Choroid plexus epithelial cell (primary cell): Measurements from ENCODE around the gene RDH13.

Experiments used
- DNase-seq: peaks from one replicate; pipeline ENCODE4 v3.0.0-alpha.2; 2010; ENCODE audit warnings: low read depth
- H3K4me3 ChIP-seq: 2 replicates; pipeline ENCODE4 v1.5.1; 2011; ENCODE audit warnings: low read depth, mild to moderate bottlenecking, control low read depth, low read length, moderate library complexity
- CTCF ChIP-seq: conservative IDR thresholded peaks from 2 replicates; pipeline ENCODE4 v1.5.1; 2011; ENCODE audit warnings: low read depth, mild to moderate bottlenecking, control low read depth, inconsistent platforms, low read length, moderate library complexity

Gene RDH13

GRCh38 chr19:55050749-55051532 lies 12.0 kb downstream of the RDH13 start:
- no peak overlapping the region for H3K4me3 ChIP-seq
- no peak for DNase-seq
- no peak for TF ChIP-seq CTCF

- no peak for TF ChIP-seq CTCF
- DNase-seq, result no peak
- no peak overlapping the region for H3K4me3 ChIP-seq
Measured at GRCh38 chr19:55048446-55048845, 14.5 kb downstream of the RDH13 start.

GRCh38 chr19:55047951-55048350 lies 15.0 kb downstream of the RDH13 start:
- no peak for TF ChIP-seq CTCF
- no peak for DNase-seq
- no peak overlapping the region for H3K4me3 ChIP-seq

GRCh38 chr19:55046975-55047622 lies 15.8 kb downstream of the RDH13 start:
- TF ChIP-seq CTCF, result no peak
- DNase-seq, result no peak

GRCh38 chr19:55044771-55045716 lies 17.9 kb downstream of the RDH13 start:
- DNase-seq, result no peak
- TF ChIP-seq CTCF, result no peak
- no peak overlapping the region for H3K4me3 ChIP-seq

More at GRCh38 chr19:55046975-55047622, 15.8 kb downstream of the RDH13 start:
- no peak overlapping the region for H3K4me3 ChIP-seq

GRCh38 chr19:55044286-55044685 lies 18.7 kb downstream of the RDH13 start:
- no peak for DNase-seq
- no peak for TF ChIP-seq CTCF
- no peak overlapping the region for H3K4me3 ChIP-seq
